Testis (tissue), 2 donors: ENCODE data around the gene EXOSC10.
"Not testable (repeated sequence)": the region's sequence is repeated elsewhere in the genome, so short reads cannot be mapped to it uniquely, and the experiment has no call there.

Experiments
- POLR2A ChIP-seq: fragments of 450-650 bp; IDR thresholded peaks from one replicate; pipeline ENCODE4 v1.6.1; 2017; ENCODE audit warnings: antibody characterized with exemption, mild to moderate bottlenecking, moderate library complexity
- TF ChIP-seq, protein P1 (sequence below), 3 experiments: fragments of 450-650 bp in 2 of 3; fragments of 200-600 bp in 1 of 3; sonication (generic) in 1 of 3; IDR thresholded peaks; one replicate each; pipeline ENCODE4 v1.5.1; 2016 to 2019; ENCODE audit warnings: antibody characterized with exemption in 3 of 3, mild to moderate bottlenecking in 2 of 3, moderate library complexity in 1 of 3

DNA sequence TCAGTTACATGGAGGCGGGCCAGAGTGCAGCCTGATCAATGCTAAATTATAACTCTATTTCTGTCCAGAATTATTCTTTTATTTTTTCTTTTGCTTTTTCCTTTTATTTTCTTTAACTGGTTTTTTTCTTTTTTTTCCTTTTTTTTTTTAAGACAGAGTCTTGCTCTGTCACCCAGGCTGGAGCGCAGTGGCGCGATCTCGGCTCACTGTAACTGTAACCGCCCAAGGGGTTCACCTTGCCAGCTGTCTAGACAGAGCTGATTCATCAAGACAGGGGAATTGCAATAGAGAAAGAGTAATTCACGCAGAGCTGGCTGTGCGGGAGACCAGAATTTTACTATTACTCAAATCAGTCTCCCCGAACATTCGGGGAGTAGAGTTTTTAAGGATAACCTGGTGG lies 48.5 kb downstream of the EXOSC10 start:
- TF ChIP-seq, protein P1, sequence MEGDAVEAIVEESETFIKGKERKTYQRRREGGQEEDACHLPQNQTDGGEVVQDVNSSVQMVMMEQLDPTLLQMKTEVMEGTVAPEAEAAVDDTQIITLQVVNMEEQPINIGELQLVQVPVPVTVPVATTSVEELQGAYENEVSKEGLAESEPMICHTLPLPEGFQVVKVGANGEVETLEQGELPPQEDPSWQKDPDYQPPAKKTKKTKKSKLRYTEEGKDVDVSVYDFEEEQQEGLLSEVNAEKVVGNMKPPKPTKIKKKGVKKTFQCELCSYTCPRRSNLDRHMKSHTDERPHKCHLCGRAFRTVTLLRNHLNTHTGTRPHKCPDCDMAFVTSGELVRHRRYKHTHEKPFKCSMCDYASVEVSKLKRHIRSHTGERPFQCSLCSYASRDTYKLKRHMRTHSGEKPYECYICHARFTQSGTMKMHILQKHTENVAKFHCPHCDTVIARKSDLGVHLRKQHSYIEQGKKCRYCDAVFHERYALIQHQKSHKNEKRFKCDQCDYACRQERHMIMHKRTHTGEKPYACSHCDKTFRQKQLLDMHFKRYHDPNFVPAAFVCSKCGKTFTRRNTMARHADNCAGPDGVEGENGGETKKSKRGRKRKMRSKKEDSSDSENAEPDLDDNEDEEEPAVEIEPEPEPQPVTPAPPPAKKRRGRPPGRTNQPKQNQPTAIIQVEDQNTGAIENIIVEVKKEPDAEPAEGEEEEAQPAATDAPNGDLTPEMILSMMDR (IDR thresholded peaks at IDR 0.05), result not testable (repeated sequence)
- not testable (repeated sequence) for TF ChIP-seq POLR2A
